ENCODE data around the gene FAM177B. TPM values are rescaled to one million over a fixed set of nuclear protein-coding genes. Genes with fewer than 3 reads are reported as not detected.

Gene FAM177B
- total RNA-seq, 1 experiment from 2014 or later, result not detected

DNA sequence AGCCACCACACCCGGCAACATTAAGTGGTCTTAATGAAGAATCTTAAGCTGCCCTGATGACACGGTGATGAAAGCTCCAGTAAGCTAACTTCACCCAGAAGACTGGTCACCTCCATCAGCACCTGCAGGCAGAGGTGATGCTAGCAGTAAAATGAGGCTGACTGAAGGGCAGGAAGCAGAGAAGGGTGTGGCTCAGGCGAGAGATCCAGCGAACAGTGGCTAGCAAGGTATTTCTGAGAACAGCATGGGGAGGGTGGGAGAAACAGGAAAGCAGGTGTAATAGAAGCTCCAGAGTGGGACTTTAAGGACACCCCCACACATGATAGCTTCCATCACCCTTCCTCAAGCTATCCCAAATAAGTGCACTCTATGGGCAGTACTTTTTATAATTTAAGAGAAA lies 62.0 kb downstream of the FAM177B start:
- CTCF ChIA-PET, result interaction anchor here (0.6 kb wide), 1 partner anchor 67 kb away, joined by 4 read pairs; no protein-coding TSS in a partner anchor
- ATAC-seq (peak; percentile 48), DNase-seq (no peak)
- no peak overlapping the region for H2AFZ ChIP-seq (ENCODE audit: low read length)
- no peaks in the 10 kb centered on the region for H3K79me2 ChIP-seq (ENCODE audit: low read length)
- peaks cover 9% of the 10 kb centered on the region for H3K4me1 ChIP-seq (ENCODE audit: insufficient read depth, low read length)
- H3K4me3 ChIP-seq (ENCODE audit: low read length), result no peak overlapping the region
- H3K27ac ChIP-seq (ENCODE audit: low read length), result no peak overlapping the region
- POLR2A ChIA-PET (ENCODE audit: unreplicated experiment), result no interaction called here
- no peak overlapping the region for H3K4me2 ChIP-seq (ENCODE audit: low read length)
- TF ChIP-seq, protein P1, sequence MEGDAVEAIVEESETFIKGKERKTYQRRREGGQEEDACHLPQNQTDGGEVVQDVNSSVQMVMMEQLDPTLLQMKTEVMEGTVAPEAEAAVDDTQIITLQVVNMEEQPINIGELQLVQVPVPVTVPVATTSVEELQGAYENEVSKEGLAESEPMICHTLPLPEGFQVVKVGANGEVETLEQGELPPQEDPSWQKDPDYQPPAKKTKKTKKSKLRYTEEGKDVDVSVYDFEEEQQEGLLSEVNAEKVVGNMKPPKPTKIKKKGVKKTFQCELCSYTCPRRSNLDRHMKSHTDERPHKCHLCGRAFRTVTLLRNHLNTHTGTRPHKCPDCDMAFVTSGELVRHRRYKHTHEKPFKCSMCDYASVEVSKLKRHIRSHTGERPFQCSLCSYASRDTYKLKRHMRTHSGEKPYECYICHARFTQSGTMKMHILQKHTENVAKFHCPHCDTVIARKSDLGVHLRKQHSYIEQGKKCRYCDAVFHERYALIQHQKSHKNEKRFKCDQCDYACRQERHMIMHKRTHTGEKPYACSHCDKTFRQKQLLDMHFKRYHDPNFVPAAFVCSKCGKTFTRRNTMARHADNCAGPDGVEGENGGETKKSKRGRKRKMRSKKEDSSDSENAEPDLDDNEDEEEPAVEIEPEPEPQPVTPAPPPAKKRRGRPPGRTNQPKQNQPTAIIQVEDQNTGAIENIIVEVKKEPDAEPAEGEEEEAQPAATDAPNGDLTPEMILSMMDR (conservative IDR thresholded peaks at IDR 0.05; ENCODE audit: low read depth, low read length), result no peak
- no peak for TF ChIP-seq EZH2 (IDR thresholded peaks at IDR 0.05; ENCODE audit: low read length, unreplicated experiment)
- TF ChIP-seq EZH2phosphoT487 (IDR thresholded peaks at IDR 0.05; ENCODE audit: borderline replicate concordance, low read length), result no peak
- no peaks in the 10 kb centered on the region for H3K27me3 ChIP-seq (ENCODE audit: low read length)
- no peaks in the 10 kb centered on the region for H4K20me1 ChIP-seq (ENCODE audit: low read length)
- H3F3A ChIP-seq (ENCODE audit: low read length, unreplicated experiment), result no peaks in the 10 kb centered on the region
- H3K9ac ChIP-seq (ENCODE audit: low read length), result no peak overlapping the region
- H3K9me2 ChIP-seq (replicated peaks; ENCODE audit: low read length), result no peaks in the 10 kb centered on the region
- BruUV-seq (replicated peaks), result no TSS peak
- no peaks in the 10 kb centered on the region for H3K9me3 ChIP-seq (ENCODE audit: low read length)
- no peaks in the 10 kb centered on the region for H3K36me3 ChIP-seq (ENCODE audit: low read depth, low read length)
- intact Hi-C loops (cut with micrococcal nuclease), result loop anchor here (2.0 to 10.0 kb wide), 2 partner anchors 16 to 886 kb away; partner anchors contain the start of gene DISP1

Other genes starting within 250 kb of the FAM177B start
- gene HHIPL2, start 189.1 kb upstream of the FAM177B start, total RNA-seq (2014; rRNA removed), result 1.1 and 1.2 TPM in 2 replicates
- 27.9 and 29.4 TPM in 2 replicates for gene TAF1A, start 147.3 kb upstream of the FAM177B start, total RNA-seq (2014; rRNA removed)
- 50.8 and 69.3 TPM in 2 replicates for gene MIA3, start 119.1 kb upstream of the FAM177B start, total RNA-seq (2014; rRNA removed)
- gene AIDA, start 24.7 kb upstream of the FAM177B start, total RNA-seq (2014; rRNA removed), result 38.0 and 41.4 TPM in 2 replicates
- 60.7 and 68.4 TPM in 2 replicates for gene BROX, start 24.6 kb upstream of the FAM177B start, total RNA-seq (2014; rRNA removed)
- gene DISP1, start 77.8 kb downstream of the FAM177B start, total RNA-seq (2014; rRNA removed), result 0.63 and 1.3 TPM in 2 replicates

Measured in PC-3 (cell line).